Testis (tissue), 2 donors: ENCODE data around the gene GRAMD1B.

ENCODE experiments used
- CTCF ChIP-seq, 3 experiments: fragments of 450-650 bp in 2 of 3; fragments of 200-600 bp in 1 of 3; sonication (generic) in 1 of 3; IDR thresholded peaks; one replicate each; pipeline ENCODE4 v1.5.1; 2016 to 2019; ENCODE audit warnings: antibody characterized with exemption in 3 of 3, mild to moderate bottlenecking in 2 of 3, moderate library complexity in 1 of 3
- POLR2A ChIP-seq: fragments of 450-650 bp; IDR thresholded peaks from one replicate; pipeline ENCODE4 v1.6.1; 2017; ENCODE audit warnings: antibody characterized with exemption, mild to moderate bottlenecking, moderate library complexity

- TF ChIP-seq POLR2A = no peak
- no peak for TF ChIP-seq CTCF (IDR thresholded peaks at IDR 0.05)
These were observed 840 bp downstream of the GRAMD1B start for GRCh38 chr11:123430721-123431497.
